Islet of Langerhans (tissue), 1 donor: Measurements from ENCODE around the gene RBBP9.
A peak's percentile ranks its signal among the peaks of the same experiment; 100 is the strongest.
"Not testable (repeated sequence)": the region's sequence is repeated elsewhere in the genome, so short reads cannot be mapped to it uniquely, and the experiment has no call there.

Experiments
- FAIRE-seq: peaks from one replicate; lab custom pipeline; 2011; peaks lifted over from hg19 to GRCh38; lab: Jason Lieb, UNC

The RBBP9 gene

DNA sequence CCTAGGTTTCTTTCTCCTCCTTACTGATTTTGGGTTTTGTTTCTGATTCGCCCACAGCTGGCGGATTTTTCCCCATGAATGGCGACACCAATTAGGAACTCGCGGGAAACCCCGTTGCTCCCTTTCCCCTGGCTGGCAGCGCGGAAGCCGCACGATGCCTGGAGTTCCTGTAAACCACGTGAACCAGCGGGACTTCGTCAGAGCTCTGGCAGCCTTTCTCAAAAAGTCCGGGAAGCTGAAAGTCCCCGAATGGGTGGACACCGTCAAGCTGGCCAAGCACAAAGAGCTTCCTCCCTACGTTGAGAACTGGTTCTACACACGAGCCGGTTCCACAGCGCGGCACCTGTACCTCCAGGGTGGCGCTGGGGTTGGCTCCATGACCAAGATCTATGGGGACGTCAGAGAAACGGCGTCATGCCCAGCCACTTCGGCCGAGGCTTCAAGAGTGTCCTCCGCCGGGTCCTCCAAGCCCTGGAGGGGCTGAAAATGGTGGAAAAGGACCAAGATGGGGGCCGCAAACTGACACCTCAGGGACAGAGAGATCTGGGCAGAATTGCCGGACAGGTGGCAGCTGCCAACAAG lies 7.5 kb upstream of the RBBP9 start:
- FAIRE-seq, result no peak

DNA sequence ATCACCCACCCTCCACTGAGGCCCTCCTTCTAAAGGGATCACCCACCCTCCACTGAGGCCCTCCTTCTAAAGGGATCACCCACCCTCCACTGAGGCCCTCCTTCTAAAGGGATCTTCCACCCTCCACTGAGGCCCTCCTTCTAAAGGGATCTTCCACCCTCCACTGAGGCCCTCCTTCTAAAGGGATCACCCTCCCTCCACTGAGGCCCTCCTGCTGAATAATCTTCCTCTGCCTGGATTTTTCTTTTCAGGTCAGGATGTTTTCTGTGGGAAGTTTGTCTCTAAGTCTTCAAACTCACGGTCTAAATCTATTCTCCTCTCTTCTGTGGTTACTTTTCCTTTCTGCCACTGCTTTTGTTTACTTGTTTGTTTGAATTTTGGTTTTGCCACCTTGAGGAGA lies 4.6 kb upstream of the RBBP9 start:
- not testable (repeated sequence) for FAIRE-seq

DNA sequence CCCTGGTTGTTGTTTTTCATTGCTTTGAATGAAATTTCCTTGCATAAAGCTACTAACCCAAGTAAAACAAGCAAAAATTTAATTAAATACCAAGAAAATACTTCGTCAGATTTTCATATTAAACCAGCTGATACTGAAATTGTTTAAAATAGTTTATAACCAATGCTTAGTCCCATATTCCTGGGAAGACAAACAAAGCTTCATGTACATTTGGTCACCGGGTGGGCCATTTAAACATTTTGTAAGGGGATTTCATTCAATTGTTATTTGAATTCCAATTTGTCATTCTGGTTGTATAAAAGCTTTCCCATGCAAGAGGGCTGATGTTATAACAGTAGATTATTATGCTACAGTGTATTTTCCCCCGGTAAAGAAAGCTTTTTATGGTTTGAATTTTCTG lies 578 bp upstream of the RBBP9 start:
- FAIRE-seq, result no peak

DNA sequence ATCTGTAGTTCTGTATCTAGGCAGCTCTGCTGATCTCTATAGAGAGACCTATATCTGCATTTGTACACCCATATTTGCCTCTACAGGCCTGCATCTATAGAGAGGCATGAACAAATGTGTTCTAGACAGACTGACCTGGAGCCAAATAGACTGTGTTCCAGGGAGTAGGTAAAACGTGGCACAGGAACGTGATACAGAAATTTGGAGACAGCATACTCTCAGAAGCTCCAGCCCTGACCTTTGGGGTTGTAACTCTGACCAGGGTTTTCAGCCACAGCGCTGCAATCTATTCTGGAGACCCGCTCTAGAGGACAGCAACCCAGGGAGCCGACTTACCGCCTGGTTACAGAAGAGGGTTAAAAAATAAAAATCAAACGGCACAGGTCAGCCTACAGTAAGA lies 983 bp downstream of the RBBP9 start:
- no peak for FAIRE-seq

DNA sequence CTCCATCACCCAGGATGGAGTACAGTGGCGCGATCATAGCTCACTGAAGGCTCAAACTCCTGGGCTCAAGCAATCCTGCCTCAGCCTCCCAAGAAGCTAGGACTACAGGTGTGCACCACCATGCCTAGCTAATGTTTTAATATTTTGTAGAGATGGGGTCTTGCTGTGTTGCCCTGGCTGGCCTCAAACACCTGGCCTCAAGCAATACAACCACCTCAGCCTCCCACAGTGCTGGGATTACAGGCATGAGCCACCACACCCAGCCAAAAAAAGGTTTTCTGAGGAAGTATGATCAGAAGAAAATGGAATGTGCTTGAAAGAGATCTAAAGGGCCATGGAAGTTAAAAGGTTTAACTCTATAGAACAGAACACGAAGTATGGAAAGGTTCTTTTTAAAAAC lies 8.7 kb downstream of the RBBP9 start:
- no peak for FAIRE-seq

DNA sequence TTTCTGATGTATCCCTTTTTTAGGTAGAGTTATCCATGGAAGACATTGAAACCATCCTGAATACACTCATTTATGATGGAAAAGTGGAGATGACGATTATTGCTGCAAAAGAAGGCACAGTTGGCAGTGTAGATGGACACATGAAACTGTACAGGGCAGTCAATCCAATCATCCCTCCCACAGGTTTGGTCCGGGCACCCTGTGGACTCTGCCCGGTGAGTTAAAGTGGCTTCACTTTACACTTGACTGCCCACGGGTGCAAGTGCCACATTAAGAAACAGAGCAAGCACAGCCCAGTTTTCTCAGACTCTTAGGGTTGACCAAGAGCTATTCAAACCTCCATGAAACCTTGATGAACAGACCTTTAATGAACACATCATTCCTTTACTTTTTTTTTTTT lies 15.4 kb downstream of the RBBP9 start:
- FAIRE-seq, result no peak

DNA sequence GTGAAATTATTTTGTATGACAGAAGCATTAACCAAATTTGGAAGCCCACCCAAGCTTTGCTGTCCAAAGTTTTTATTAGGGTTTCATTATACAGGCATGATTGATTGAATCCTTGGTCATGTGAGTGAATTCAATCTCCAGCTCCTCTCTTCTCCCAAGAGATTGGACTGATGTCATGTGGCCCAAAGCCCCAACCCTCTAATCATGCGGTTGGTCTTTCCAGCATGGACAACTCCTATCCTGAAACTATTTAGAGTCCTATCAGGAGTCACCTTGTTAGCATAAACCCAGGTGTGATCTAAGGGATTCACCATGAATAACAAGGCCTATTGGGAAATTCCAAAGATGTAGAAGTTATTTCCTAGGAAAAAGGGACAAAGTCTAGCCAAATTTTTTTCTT lies 19.2 kb downstream of the RBBP9 start:
- no peak for FAIRE-seq

DNA sequence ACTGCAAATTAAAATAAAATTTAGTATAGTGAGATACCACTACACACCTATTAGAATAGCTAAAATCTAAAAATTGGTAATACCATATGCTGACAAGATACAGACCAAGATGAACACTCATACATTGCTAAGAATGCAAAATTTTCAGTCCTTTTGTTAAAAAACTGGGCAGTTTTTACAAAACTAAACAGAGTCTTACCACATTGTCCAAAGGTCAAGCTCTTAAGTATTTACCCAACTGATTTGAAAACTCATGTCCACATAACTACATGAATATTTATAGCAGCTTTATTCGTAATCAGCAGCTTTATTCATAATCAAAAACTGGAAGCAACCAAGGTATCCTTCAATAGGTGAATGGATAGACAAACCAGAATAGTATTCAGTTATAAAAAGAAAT lies 19.8 kb downstream of the RBBP9 start:
- FAIRE-seq, result no peak

DNA sequence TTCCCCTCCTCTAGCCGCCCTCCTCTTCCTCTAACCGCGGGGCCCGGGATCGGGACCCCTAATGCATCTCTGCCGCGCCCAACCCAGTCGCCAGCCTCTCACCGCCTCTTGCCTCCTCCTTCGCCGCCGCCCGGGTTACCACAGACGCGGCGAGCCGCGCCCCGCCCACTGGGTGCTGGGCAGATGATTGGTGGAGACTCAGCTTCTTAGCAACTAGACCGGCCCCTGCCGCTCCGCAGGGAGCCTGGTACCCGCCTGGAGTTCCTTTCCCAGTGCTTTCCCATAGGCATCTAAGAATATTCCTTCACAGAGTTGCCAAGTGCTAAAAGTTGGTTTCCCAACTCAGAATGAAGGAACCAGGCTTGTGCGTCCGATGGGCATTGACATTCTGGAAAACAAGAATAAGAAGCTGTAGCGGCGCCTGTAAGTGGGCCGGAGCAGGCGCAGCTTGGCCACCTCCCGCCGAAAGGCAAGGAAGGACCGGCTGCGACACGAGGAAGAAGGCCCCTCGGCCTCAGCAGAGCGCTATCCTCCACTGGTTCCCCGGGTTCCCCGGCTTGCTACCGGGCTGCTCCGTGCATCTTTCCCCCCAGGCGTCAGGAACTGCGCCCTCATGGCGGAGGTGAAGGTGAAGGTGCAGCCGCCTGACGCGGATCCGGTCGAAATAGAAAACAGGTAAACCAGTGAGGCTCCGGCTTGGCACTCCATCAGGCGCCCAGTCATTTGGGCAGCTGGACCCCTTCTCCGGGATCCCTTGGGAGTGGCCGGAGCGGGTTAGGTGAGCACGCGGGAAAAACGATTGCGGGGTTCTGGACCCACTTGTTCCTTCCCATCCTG lies 29.9 kb downstream of the RBBP9 start, which contains the start of the genes DZANK1 and POLR3F:
DZANK1 (minus strand) TSS at position 137 of the 837 bp plus-strand sequence. CDS start 1,672 bp downstream, outside the sequence.
POLR3F (plus strand) TSS at position 497 of the 837 bp plus-strand sequence; CDS start at position 614, 117 bp downstream.
- peak; percentile 76 for FAIRE-seq

DNA sequence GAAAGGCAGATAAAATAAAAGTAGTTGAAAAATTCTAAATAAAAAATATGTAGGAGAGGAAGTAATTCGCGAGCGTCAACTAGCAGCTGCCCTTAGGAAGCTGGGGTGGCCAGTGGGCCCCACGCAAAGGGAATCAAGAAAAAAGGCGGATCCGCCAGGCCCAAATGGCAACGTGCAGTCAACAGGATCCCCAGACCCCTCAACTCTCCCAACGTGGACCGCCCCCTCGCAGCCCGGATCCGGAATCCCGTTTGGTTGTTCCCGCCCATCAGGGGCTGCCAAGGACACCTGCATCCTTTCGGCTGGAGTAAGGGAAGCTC lies 30.5 kb downstream of the RBBP9 start:
- FAIRE-seq, result no peak

DNA sequence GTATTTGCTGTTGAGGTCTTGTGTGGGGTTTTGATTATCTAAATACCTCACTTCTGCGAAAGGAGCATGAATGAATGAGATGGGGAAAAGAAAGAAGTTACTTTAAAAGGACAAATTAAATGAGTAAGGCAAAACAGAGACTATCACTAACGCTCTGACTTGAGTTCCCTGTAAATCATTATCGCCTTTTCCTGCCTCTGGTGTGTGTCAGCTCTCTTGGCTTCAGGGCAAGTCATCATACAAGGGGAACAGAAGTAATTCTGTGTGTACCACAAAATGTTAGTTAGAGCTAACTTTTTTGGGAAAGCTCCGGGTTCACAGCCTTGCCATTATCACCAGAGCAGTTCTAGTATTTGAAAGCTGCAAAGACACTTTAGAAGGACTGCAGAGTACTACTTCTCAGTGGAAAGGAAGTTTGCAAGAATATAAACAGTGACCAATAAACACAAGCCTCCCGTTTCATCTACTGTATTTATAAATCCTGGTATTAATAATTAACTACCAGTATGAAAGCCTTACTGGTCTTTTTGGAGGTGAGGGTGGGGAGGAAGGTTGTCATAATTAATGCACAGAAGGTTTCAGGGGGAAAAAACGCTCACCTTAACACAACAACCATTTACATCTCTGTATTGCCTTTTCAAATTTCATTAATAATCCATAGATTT lies 31.4 kb downstream of the RBBP9 start:
- FAIRE-seq, result no peak

DNA sequence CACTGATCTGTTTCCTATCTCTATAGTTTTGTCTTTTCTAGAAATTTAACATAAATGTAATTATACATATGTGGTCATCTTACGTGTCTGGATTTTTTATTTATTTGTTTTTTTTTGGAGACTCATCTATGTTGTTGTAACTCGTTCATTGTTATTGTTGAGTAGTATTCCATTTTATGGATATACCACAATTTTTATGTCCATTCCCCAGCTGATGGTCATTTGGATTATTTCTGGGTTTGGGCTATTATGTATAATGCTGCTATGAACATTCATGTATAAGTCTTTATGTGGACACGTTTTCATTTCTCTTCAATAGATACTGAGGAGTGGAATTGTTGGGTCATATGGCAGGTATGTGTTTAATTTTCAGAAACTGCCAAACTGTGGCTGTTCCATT lies 40.4 kb downstream of the RBBP9 start:
- FAIRE-seq, result no peak

DNA sequence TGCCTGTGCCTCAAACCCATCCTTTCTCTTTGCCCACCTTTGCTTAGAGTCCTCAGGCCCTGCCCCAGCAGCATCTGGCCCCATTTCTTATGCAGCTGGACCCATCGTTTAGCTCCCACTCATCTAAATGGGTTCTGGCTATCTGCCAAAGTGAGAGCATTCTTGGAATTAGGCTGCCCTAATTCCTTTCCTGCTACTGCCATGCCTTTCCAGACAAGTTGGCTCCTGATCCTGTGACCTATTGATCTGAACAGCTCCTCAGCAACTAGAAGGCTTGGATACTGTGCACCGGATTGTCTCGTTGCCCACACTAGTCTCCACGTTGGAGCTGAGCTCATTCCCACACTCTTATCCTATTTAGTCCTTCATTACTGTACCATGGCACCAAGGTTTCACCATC lies 53.1 kb downstream of the RBBP9 start:
- FAIRE-seq, result no peak

DNA sequence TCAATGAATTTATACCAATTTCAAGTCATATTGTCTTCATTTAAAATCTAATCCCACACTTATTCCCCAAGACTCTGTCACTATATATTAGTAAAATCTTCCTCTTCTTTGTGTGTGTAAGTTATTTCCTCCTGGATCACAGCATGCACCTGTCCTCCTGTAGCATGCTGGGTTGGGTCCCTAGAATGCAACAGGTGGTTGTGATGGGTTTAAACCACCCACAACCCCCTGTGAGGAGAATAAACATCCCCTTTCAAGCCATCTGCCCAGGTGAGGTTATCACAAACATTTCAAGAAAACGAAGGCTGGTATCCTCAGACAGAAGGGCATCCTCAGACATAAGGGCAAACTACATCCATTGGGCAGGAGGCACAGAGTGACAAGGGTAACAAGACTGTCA lies 56.6 kb downstream of the RBBP9 start:
- no peak for FAIRE-seq

DNA sequence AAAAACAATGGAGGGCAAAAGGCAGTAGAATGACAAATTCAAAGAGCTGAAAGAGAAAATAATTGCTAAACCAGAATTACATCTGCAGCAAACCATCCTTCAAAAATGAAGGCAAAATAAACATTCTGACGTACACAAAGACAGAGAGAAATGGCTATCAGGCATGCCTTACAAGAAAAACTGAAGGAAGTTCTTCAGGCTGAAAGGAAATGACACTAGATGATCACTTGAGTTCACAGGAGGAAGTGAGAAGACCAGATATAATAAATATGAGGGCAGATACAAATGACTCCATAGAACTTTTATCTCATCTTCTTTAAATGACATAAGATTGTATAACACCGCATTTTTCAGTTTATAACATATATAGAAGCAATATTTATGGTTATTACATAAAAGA lies 60.2 kb downstream of the RBBP9 start:
- no peak for FAIRE-seq
